WTC11 (cell line): ENCODE data around the gene DHRS7B. TPM values are rescaled to one million over a fixed set of nuclear protein-coding genes. Genes with fewer than 3 reads are reported as not detected.
"Not testable (repeated sequence)": the region's sequence is repeated elsewhere in the genome, so short reads cannot be mapped to it uniquely, and the experiment has no call there.

Experiments
- ATAC-seq: fragments of 200-7000 bp; cut with Tn5 transposase; 2 replicates; pipeline ENCODE4 v1.10.0; 2021; ENCODE audit warnings: mild to moderate bottlenecking, moderate library complexity
- CTCF ChIA-PET: fragments of 300-600 bp; sonication (Branson Sonifier 250); formaldehyde crosslinking; loops from one replicate; lab custom pipeline; 2021; ENCODE audit warnings: antibody characterized with exemption; lab: Charles Lee
- POLR2A ChIA-PET: fragments of 350-600 bp; sonication (Branson Sonifier 250); formaldehyde crosslinking; loops from one replicate; lab custom pipeline; 2021; ENCODE audit warnings: antibody characterized with exemption; lab: Charles Lee
- DNase-seq: peaks from one replicate; pipeline ENCODE4 v3.0.0; 2021; ENCODE audit warnings: low spot score
- H3K27ac Mint-ChIP-seq: 2 replicates; pipeline ENCODE4 v1.8.0; 2021; ENCODE audit warnings: mixed read lengths
- H3K27me3 Mint-ChIP-seq: 2 replicates; pipeline ENCODE4 v1.8.0; 2021; ENCODE audit warnings: low read depth, mild to moderate bottlenecking, moderate library complexity, mixed read lengths
- H3K36me3 Mint-ChIP-seq: 2 replicates; pipeline ENCODE4 v1.8.0; 2021; ENCODE audit warnings: mixed read lengths
- H3K4me1 Mint-ChIP-seq: 2 replicates; pipeline ENCODE4 v1.8.0; 2022; ENCODE audit warnings: mixed read lengths
- H3K4me3 Mint-ChIP-seq: 2 replicates; pipeline ENCODE4 v1.8.0; 2021; ENCODE audit warnings: mild to moderate bottlenecking, moderate library complexity, mixed read lengths
- H3K9me3 Mint-ChIP-seq: 2 replicates; pipeline ENCODE4 v1.8.0; 2021; ENCODE audit warnings: mixed read lengths
- CREB1 ChIP-seq: sonication (generic); formaldehyde crosslinking; IDR thresholded peaks from 2 replicates; pipeline ENCODE4 v1.8.0; 2023; ENCODE audit warnings: mild to moderate bottlenecking, missing genetic modification reagents
- IRF2 ChIP-seq: sonication (generic); formaldehyde crosslinking; IDR thresholded peaks from 2 replicates; pipeline ENCODE4 v1.8.0; 2022; ENCODE audit warnings: low read depth, missing genetic modification reagents, borderline replicate concordance
- JAZF1 ChIP-seq: fragments of 250-450 bp; sonication (Bioruptor Pico); IDR thresholded peaks from 2 replicates; pipeline ENCODE4 v1.9.0; 2021; ENCODE audit warnings: moderate library complexity, mild to moderate bottlenecking, inconsistent platforms
- NFE2L1 ChIP-seq: sonication (generic); formaldehyde crosslinking; IDR thresholded peaks from 2 replicates; pipeline ENCODE4 v1.8.1; 2023; ENCODE audit warnings: missing genetic modification reagents
- NFYB ChIP-seq: sonication (generic); formaldehyde crosslinking; conservative IDR thresholded peaks from 2 replicates; pipeline ENCODE4 v1.8.0; 2022; ENCODE audit warnings: low read depth, missing genetic modification reagents
- NR1H2 ChIP-seq: sonication (generic); formaldehyde crosslinking; IDR thresholded peaks from 2 replicates; pipeline ENCODE4 v1.9.0; 2021; ENCODE audit warnings: mild to moderate bottlenecking, moderate library complexity, missing genetic modification reagents
- NR2C2 ChIP-seq: sonication (generic); formaldehyde crosslinking; IDR thresholded peaks from 2 replicates; pipeline ENCODE4 v1.8.0; 2022; ENCODE audit warnings: mild to moderate bottlenecking, missing genetic modification reagents
- RORB ChIP-seq: fragments of 250-450 bp; sonication (Bioruptor Pico); IDR thresholded peaks from 2 replicates; pipeline ENCODE4 v1.9.0; 2021; ENCODE audit warnings: mild to moderate bottlenecking
- SOX15 ChIP-seq: fragments of 250-450 bp; sonication (Bioruptor Pico); IDR thresholded peaks from 2 replicates; pipeline ENCODE4 v1.9.0; 2021; ENCODE audit warnings: mild to moderate bottlenecking
- ZNF232 ChIP-seq: sonication (generic); formaldehyde crosslinking; IDR thresholded peaks from 2 replicates; pipeline ENCODE4 v1.8.0; 2022; ENCODE audit warnings: mild to moderate bottlenecking, missing genetic modification reagents
- ZNF423 ChIP-seq: fragments of 250-450 bp; sonication (Bioruptor Pico); IDR thresholded peaks from 2 replicates; pipeline ENCODE4 v2.1.2; 2022; ENCODE audit warnings: mild to moderate bottlenecking, moderate library complexity
- ZNF671 ChIP-seq: fragments of 250-450 bp; sonication (Bioruptor Pico); IDR thresholded peaks from 2 replicates; pipeline ENCODE4 v1.8.0; 2021; ENCODE audit warnings: mild to moderate bottlenecking
- total RNA-seq: library from RNA; stranded (reverse); gene quantifications from 3 replicates; pipeline ENCODE4 v1.2.3, GENCODE V29; 2021
- TF ChIP-seq, protein P1 (sequence below): sonication (generic); formaldehyde crosslinking; IDR thresholded peaks from 2 replicates; pipeline ENCODE4 v1.8.1; 2022; ENCODE audit warnings: missing genetic modification reagents, borderline replicate concordance
- TF ChIP-seq, protein P2 (sequence below): sonication (generic); formaldehyde crosslinking; IDR thresholded peaks from 2 replicates; pipeline ENCODE4 v1.8.1; 2022; ENCODE audit warnings: low read depth, missing genetic modification reagents, borderline replicate concordance
- TF ChIP-seq, protein P3 (sequence below): fragments of 250-450 bp; sonication (Bioruptor Pico); IDR thresholded peaks from 2 replicates; pipeline ENCODE4 v1.8.0; 2021; ENCODE audit warnings: mild to moderate bottlenecking
- TF ChIP-seq, protein P4 (sequence below): sonication (generic); formaldehyde crosslinking; IDR thresholded peaks from 2 replicates; pipeline ENCODE4 v1.8.1; 2023; ENCODE audit warnings: mild to moderate bottlenecking, missing genetic modification reagents
- TF ChIP-seq, protein P5 (sequence below): fragments of 250-450 bp; sonication (Bioruptor Pico); IDR thresholded peaks from 2 replicates; pipeline ENCODE4 v1.9.0; 2021; ENCODE audit warnings: mild to moderate bottlenecking
- TF ChIP-seq, protein P6 (sequence below): sonication (generic); formaldehyde crosslinking; IDR thresholded peaks from 2 replicates; pipeline ENCODE4 v1.8.1; 2023; ENCODE audit warnings: mild to moderate bottlenecking, missing genetic modification reagents, moderate library complexity

DHRS7B gene
- total RNA-seq, 1 experiment from 2014 or later = 15.6 TPM

DNA sequence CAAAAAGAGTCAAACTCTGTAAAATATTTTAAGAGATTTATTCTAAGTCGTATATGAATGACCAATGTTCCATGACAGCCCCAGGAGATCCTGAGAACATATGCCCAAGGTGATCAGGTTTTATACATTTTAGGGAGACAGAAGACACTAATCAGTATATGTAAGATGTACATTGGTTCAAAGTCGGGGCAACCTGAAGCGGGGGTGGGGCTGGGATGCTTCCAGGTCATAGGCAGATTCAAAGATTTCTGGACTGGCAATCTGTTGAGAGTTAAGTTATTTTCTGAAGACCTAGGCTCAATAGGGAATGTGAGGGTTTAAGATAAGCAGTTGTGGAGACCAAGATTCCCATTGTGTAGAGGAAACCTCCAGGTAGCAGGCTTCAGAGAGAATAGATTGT lies 20.4 kb upstream of the DHRS7B start:
- CTCF ChIA-PET = interaction anchor here (0.6 kb wide), 1 partner anchor 72 kb away, joined by 3 read pairs; no protein-coding TSS in a partner anchor
- Mint-ChIP-seq H3K36me3 (no peaks in the 10 kb centered on the region; the same call in 1 of the 2 replicates), H3K27ac (peak overlapping the region; percentile 68; the same call in 1 of the 2 replicates), H3K9me3 (peaks cover 8% of the 10 kb centered on the region), H3K4me1 (peaks cover 59% of the 10 kb centered on the region), H3K4me3 (no peak overlapping the region), H3K27me3 (no peaks in the 10 kb centered on the region)
- DNase-seq (no peak), ATAC-seq (no peak)
- POLR2A ChIA-PET = no interaction called here
- TF ChIP-seq, protein P1, sequence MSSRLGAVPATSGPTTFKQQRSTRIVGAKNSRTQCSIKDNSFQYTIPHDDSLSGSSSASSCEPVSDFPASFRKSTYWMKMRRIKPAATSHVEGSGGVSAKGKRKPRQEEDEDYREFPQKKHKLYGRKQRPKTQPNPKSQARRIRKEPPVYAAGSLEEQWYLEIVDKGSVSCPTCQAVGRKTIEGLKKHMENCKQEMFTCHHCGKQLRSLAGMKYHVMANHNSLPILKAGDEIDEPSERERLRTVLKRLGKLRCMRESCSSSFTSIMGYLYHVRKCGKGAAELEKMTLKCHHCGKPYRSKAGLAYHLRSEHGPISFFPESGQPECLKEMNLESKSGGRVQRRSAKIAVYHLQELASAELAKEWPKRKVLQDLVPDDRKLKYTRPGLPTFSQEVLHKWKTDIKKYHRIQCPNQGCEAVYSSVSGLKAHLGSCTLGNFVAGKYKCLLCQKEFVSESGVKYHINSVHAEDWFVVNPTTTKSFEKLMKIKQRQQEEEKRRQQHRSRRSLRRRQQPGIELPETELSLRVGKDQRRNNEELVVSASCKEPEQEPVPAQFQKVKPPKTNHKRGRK = no peak
- no peak for TF ChIP-seq NR1H2 (CRISPR knock-in tag)
- no peak for TF ChIP-seq CREB1 (CRISPR knock-in tag)
- TF ChIP-seq JAZF1 (CRISPR knock-in tag) = no peak
- TF ChIP-seq, protein P2, sequence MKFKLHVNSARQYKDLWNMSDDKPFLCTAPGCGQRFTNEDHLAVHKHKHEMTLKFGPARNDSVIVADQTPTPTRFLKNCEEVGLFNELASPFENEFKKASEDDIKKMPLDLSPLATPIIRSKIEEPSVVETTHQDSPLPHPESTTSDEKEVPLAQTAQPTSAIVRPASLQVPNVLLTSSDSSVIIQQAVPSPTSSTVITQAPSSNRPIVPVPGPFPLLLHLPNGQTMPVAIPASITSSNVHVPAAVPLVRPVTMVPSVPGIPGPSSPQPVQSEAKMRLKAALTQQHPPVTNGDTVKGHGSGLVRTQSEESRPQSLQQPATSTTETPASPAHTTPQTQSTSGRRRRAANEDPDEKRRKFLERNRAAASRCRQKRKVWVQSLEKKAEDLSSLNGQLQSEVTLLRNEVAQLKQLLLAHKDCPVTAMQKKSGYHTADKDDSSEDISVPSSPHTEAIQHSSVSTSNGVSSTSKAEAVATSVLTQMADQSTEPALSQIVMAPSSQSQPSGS (CRISPR knock-in tag) = no peak
- TF ChIP-seq RORB = no peak
- TF ChIP-seq, protein P3, sequence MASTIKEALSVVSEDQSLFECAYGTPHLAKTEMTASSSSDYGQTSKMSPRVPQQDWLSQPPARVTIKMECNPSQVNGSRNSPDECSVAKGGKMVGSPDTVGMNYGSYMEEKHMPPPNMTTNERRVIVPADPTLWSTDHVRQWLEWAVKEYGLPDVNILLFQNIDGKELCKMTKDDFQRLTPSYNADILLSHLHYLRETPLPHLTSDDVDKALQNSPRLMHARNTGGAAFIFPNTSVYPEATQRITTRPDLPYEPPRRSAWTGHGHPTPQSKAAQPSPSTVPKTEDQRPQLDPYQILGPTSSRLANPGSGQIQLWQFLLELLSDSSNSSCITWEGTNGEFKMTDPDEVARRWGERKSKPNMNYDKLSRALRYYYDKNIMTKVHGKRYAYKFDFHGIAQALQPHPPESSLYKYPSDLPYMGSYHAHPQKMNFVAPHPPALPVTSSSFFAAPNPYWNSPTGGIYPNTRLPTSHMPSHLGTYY (CRISPR knock-in tag) = no peak
- no peak for TF ChIP-seq NR2C2 (CRISPR knock-in tag)
- TF ChIP-seq ZNF671 (CRISPR knock-in tag) = no peak
- TF ChIP-seq NFE2L1 (CRISPR knock-in tag) = no peak
- no peak for TF ChIP-seq NFYB
- TF ChIP-seq ZNF232 (CRISPR knock-in tag) = no peak
- no peak for TF ChIP-seq SOX15
- TF ChIP-seq IRF2 = no peak
- TF ChIP-seq, protein P4, sequence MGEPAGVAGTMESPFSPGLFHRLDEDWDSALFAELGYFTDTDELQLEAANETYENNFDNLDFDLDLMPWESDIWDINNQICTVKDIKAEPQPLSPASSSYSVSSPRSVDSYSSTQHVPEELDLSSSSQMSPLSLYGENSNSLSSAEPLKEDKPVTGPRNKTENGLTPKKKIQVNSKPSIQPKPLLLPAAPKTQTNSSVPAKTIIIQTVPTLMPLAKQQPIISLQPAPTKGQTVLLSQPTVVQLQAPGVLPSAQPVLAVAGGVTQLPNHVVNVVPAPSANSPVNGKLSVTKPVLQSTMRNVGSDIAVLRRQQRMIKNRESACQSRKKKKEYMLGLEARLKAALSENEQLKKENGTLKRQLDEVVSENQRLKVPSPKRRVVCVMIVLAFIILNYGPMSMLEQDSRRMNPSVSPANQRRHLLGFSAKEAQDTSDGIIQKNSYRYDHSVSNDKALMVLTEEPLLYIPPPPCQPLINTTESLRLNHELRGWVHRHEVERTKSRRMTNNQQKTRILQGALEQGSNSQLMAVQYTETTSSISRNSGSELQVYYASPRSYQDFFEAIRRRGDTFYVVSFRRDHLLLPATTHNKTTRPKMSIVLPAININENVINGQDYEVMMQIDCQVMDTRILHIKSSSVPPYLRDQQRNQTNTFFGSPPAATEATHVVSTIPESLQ (CRISPR knock-in tag) = no peak
- TF ChIP-seq ZNF423 (CRISPR knock-in tag) = no peak
- TF ChIP-seq, protein P5, sequence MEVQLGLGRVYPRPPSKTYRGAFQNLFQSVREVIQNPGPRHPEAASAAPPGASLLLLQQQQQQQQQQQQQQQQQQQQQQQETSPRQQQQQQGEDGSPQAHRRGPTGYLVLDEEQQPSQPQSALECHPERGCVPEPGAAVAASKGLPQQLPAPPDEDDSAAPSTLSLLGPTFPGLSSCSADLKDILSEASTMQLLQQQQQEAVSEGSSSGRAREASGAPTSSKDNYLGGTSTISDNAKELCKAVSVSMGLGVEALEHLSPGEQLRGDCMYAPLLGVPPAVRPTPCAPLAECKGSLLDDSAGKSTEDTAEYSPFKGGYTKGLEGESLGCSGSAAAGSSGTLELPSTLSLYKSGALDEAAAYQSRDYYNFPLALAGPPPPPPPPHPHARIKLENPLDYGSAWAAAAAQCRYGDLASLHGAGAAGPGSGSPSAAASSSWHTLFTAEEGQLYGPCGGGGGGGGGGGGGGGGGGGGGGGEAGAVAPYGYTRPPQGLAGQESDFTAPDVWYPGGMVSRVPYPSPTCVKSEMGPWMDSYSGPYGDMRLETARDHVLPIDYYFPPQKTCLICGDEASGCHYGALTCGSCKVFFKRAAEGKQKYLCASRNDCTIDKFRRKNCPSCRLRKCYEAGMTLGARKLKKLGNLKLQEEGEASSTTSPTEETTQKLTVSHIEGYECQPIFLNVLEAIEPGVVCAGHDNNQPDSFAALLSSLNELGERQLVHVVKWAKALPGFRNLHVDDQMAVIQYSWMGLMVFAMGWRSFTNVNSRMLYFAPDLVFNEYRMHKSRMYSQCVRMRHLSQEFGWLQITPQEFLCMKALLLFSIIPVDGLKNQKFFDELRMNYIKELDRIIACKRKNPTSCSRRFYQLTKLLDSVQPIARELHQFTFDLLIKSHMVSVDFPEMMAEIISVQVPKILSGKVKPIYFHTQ (CRISPR knock-in tag) = no peak

DNA sequence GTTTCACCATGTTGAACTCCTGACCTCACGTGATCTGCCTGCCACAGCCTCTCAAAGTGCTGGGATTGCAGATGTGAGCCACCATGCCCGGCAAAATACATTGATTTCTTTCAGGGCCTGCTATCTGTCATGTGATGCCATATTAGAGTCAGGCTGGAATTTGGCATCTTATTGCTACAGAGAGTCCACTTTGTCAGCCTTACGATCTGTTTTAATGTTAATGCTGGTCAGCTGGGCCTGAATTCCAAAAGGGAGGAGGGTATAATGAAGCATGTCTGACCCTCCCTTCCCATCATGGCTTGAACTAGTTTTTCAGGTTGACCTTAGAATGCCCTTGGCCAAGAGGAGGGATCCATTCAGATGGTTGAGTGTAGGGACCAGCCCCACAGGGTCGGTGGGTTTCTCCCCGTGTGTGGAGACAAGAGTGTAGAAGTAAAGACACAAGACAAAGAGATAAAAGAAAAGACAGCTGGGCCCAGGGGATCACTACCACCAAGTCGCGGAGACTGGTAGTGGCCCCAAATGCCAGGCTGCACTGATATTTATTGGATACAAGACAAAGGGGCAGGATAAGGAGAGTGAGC lies 19.6 kb upstream of the DHRS7B start:
- POLR2A ChIA-PET = interaction anchor here (1.8 kb wide), 1 partner anchor 64 kb away, joined by 6 read pairs; the partner anchor contains the start of gene USP22
- not testable (repeated sequence) for DNase-seq, H3K27me3 Mint-ChIP-seq
- H3K27ac Mint-ChIP-seq = peak overlapping the region; percentile 54
- TF ChIP-seq, protein P6, sequence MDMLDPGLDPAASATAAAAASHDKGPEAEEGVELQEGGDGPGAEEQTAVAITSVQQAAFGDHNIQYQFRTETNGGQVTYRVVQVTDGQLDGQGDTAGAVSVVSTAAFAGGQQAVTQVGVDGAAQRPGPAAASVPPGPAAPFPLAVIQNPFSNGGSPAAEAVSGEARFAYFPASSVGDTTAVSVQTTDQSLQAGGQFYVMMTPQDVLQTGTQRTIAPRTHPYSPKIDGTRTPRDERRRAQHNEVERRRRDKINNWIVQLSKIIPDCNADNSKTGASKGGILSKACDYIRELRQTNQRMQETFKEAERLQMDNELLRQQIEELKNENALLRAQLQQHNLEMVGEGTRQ (CRISPR knock-in tag) = 0 out of 2 replicates have a peak, but pooled peaks have one; percentile 13
- TF ChIP-seq, all 79 proteins: peak for 1; not testable (repeated sequence) for 78
- CTCF ChIA-PET, H3K4me3 Mint-ChIP-seq, H3K9me3 Mint-ChIP-seq, ATAC-seq, H3K36me3 Mint-ChIP-seq: not testable (repeated sequence)
- H3K4me1 Mint-ChIP-seq = peaks cover 59% of the 10 kb centered on the region
